Heart left ventricle (tissue), 13 donors: ENCODE measurements around the gene ICAM5.
"Not testable (repeated sequence)": the region's sequence is repeated elsewhere in the genome, so short reads cannot be mapped to it uniquely, and the experiment has no call there.

ENCODE experiments used
- CTCF ChIP-seq, 12 donors: fragments of 200-600 bp; sonication (generic) in 4 of 12; IDR thresholded peaks; one replicate each; pipeline versions ENCODE4 v1.5.0 to v1.8.0; 2018 to 2022; ENCODE audit warnings: antibody characterized with exemption in 12 of 12, mild to moderate bottlenecking in 5 of 12
- POLR2A ChIP-seq, 2 donors: fragments of 450-650 bp; IDR thresholded peaks; one replicate each; pipeline ENCODE4 v1.6.1; 2017; ENCODE audit warnings: antibody characterized with exemption in 2 of 2, mild to moderate bottlenecking in 2 of 2, moderate library complexity in 2 of 2
- donor health status: ischemic (EF 13 %, LVEDD 7.1; RV severe dilation, severe dysfunction).
- donor health status: DM: no; HTN: yes; CAD: no.
- donor health status: DM: no; HTN: no; CAD: no.
- donor health status: ischemic (EF 25% LVEDD 6.9; RV normal size, moderate dysfunction).
- donor health status: ischemic (EF 25% LVEDD 5.7; RV mildly dilated, moderate dysfunction).
- donor health status: ischemic (EF 35%, LVEDD 5.7; RV mildly dilated, moderate dysfunction).
- donor health status: nonischemic (EF 11% LVEDD 7.7; RV severe dilation, severe dysfunction).
- donor health status: DM: yes; HTN: yes; CAD: no.
- donor health status: PGD.
- donor health status: ischemic (EF 29% LVEDD 5.4; RV normal size, mild dysfunction).
- donor health status: nonischemic (EF 23%, LVEDD 6.1; RV moderate dilation, normal function).

GRCh38 chr19:10336725-10337124 is 47.0 kb downstream of the ICAM5 start:
- not testable (repeated sequence) for TF ChIP-seq CTCF, POLR2A (IDR thresholded peaks at IDR 0.05)
